CD4-positive, alpha-beta T cell treated with Interferon alpha-2 for 1 hour (primary cell): Measurements from ENCODE around the gene GCM1.

Source experiments
- DNase-seq, 2 donors: peaks; one replicate each; pipeline ENCODE4 v3.0.0-alpha.2; 2020 to 2022

The GCM1 gene

GRCh38 chr6:53103993-53104675, 44.5 kb downstream of the GCM1 start:
- no peak for DNase-seq

GRCh38 chr6:53101006-53101405, 47.6 kb downstream of the GCM1 start:
- DNase-seq: no peak

- DNase-seq: no peak
Observed at GRCh38 chr6:53100561-53100960, 48.1 kb downstream of the GCM1 start.

- no peak for DNase-seq
Observed at GRCh38 chr6:53095716-53096115, 52.9 kb downstream of the GCM1 start.

- DNase-seq: no peak
Observed at GRCh38 chr6:53095270-53095669, 53.4 kb downstream of the GCM1 start.

- no peak for DNase-seq
Observed at GRCh38 chr6:53090576-53090975, 58.1 kb downstream of the GCM1 start.

GRCh38 chr6:53089948-53090347, 58.7 kb downstream of the GCM1 start:
- no peak for DNase-seq

GRCh38 chr6:53086302-53086701, 62.3 kb downstream of the GCM1 start:
- no peak for DNase-seq

- no peak for DNase-seq
Observed at GRCh38 chr6:53080813-53081212, 67.8 kb downstream of the GCM1 start.
